DMS53 treated with DMSO at 0.1 percent for 48 hours (cell line): ENCODE data around the gene C4orf50.
"Not testable (repeated sequence)": the region's sequence is repeated elsewhere in the genome, so short reads cannot be mapped to it uniquely, and the experiment has no call there.

Experiments used
- DNase-seq: peaks from one replicate; lab custom pipeline; 2025; ENCODE audit not compliant: unreplicated experiment; lab: John Stamatoyannopoulos, UW

The C4orf50 gene

GRCh38 chr4:6019316-6020263 lies 1.4 kb upstream of the C4orf50 start:
- DNase-seq: peak; percentile 79

GRCh38 chr4:6017800-6018199 lies 431 bp downstream of the C4orf50 start:
- no peak for DNase-seq

GRCh38 chr4:6017030-6017429 lies 1.2 kb downstream of the C4orf50 start:
- DNase-seq: peak; percentile 91

DNA sequence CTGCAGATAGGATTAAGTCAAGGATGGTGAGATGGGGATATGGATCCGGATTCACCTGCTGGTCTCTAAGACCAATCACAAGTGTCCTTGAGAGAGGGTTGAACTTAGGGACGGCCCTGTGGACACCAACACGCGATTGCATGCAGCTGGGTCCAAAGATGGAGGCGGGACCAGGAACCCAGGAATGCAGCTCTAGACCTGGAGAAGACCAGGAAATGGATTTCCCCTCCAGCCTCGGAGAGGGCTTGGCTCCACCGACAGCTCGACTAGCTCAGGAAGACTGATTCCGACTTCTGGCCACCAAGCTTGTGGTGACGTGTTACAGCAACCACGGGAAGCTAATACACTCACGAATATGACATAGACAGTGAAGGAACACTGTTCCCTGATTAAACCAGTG lies 4.7 kb downstream of the C4orf50 start:
- DNase-seq: no peak

DNA sequence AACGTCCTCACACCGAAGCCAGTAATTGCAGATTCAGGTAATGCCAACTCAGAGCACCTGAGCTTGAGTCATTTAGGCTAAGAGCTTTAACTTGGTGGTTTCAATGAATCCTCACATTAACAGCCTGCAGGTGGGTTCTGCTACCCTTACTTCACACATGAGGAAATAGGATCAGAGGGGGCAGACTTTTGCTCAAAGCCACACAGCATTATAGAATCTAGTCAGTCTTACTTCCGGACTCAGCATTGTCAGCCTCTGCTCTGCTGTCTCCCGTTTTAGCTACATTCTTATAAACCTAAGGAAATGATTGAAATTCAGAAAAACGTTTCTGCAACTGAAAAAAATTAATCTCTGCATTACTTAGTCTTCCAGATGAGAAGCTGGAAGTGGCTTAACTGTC lies 6.0 kb downstream of the C4orf50 start:
- DNase-seq: no peak

GRCh38 chr4:6011686-6012085 lies 6.5 kb downstream of the C4orf50 start:
- DNase-seq: peak; percentile 91

DNA sequence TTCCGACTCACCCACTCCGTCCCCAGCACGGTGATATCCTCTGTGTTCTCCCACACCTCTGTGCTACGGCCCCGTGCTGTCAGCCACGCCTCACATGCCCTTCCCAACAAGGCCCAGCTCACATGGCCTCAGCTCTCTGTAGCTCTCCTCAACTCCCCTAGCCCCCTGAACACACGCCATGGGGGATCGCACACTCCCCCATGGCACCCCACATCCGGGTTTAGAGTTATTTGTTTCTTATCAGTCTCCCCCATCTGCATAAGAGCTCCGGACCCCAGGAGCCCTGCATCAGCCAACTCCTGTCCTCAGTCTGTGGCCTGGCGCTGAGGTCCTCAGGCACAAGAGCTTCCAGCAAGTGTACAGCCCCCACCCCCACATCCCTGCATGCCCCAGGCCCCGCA lies 7.0 kb downstream of the C4orf50 start:
- no peak for DNase-seq

DNA sequence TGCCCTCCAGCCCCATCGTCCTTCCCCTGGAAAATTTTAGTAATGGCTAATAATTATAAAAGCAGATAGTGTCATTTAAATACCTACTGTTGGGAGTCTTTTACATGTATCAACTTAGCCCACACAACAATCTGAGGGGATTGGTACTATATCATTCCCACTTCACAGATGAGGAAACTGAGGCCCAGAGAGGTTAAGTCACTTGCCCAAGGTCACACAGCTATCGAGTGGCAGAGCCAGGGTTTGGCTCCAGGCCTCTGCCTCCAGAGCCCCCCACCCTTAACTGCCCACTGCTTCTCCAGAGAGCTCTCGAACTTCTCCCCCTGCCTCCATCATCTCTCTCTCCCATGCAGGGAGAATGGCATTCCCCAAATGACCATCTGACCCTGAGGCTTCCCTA lies 7.4 kb downstream of the C4orf50 start:
- no peak for DNase-seq

DNA sequence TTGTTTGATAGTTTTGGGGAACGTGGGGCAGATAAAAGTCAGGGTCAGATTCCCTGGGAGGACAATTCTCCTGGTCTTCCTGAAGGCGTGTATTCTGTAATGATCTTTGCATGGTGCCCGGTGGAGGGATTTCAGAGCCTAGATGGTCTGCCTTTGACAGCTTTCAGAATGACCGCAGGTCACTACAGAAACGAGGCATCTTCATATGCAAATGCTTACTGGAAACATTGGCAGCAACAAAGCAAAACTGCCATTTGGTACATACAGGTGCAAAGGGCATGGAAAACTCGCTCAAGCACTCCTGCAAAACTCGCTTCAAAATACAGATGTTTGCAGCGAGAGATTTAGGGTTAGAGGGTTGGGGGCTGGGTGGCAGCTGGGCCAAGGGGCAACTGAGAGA lies 8.8 kb downstream of the C4orf50 start:
- DNase-seq: peak; percentile 85

DNA sequence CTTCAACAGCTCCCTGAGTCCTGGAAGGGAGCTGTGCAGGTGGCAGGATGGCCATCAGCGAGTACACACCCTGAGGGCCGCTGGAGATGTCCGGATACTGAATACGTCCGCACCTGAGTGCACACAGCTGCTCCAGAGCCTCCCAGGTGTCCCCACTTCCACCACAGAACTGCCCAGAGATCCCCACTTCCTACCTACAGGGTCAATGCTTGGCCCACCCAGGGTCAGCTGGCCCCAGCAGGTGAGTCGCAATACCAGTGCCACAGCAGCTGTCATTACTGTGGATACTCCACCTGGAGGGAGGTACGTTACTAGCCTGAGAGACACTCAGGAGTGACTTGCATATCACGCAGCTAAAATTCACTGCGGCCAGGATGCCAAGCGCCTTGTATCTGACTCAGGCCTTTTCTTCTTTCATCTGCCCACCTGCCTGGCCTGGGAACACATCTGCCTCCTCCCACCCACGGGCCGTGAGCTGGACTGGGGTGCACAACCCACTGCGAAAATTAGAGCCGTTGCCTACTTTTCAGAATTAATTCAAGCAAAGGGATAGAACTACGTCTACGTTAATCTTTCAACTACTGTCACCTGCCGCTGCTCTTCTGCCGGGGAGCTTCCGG lies 9.4 kb downstream of the C4orf50 start:
- DNase-seq: peak; percentile 87

DNA sequence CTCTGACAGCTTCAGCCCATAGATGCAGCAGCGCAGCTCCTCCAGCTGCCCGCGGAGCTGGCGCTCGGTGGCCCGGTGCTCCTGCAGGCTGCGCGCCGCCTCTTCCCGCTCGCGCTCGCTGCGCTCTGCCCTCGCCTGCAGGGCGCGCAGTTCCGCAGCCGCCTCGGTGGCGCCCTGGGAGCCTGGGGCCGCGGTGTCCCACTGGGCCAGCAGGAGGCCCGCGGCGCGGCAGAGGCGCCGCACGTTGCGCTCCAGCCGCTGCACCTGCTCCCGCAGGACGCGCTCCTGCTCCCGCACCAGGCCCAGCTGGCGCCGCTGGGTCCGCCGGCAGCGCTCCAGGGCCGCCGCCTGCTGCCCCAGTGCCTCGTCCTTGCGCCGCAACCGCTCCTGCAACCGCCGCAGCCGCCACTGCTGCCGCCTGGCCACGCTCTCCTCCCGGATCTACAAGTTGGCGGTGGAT lies 10.1 kb downstream of the C4orf50 start:
- DNase-seq: peak; percentile 65

DNA sequence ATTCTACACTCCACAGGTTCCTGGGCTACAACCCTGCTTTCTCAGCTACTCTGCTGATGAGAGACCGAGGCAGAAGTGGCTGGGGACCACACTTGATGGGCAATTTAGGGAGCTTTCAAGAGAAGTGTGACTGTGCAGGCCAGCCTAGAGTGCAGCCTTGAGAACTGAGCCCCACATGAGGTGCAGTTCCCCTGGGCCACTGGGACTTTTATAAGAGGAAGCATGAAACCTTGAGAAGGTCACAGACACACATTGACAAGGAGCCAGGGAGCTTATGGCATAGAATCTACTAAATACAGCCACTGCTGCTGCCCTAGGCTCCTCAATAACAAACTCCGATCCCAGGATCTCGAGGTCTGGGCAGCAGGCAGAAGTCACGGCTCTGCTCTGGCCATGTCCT lies 13.1 kb downstream of the C4orf50 start:
- no peak for DNase-seq

DNA sequence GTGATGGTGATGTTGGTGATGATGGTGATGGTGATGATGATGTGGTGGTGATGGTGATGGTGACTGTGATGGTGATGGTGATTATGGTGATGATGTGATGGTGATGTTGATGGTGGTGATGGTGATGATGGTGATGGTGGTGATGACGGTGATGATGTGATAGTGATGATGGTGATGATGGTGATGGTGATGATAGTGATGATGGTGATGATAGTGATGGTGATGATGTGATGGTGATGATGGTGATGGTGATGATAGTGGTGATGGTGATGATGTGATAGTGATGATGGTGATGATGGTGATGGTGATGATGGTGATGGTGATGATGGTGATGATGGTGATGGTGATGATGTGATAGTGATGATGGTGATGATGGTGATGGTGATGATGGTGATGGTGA lies 14.7 kb downstream of the C4orf50 start:
- DNase-seq: not testable (repeated sequence)

GRCh38 chr4:6002926-6003325 lies 15.3 kb downstream of the C4orf50 start:
- no peak for DNase-seq

GRCh38 chr4:6002492-6002833 lies 15.8 kb downstream of the C4orf50 start:
- DNase-seq: no peak

- DNase-seq: no peak
Observed at GRCh38 chr4:6001680-6002491, 16.3 kb downstream of the C4orf50 start.

DNA sequence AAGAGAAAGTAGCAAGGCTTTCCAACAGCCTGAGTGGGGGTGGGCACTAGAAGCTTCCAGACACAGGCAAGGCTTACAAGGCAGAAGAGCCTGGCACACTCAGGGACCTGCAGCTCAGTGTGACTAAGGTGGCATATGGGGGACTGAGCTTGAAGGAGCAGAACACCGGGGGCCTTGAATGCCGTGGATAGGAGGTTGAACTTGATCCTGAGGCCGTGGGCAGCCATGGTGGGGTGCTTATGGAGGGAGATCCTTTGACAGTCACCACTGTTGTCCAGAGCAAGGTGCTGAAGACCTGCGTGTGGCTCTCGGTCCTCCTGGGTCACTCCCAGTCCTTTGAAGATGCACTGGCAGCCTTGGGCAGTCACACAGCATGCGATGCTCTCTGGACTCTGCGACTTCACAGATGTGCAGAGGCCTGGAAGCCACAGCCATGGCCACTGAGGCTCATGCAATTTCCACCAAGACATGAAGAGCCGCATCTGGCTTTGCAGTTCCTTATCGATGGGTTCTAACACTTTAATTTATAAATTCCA lies 18.3 kb downstream of the C4orf50 start:
- no peak for DNase-seq

DNA sequence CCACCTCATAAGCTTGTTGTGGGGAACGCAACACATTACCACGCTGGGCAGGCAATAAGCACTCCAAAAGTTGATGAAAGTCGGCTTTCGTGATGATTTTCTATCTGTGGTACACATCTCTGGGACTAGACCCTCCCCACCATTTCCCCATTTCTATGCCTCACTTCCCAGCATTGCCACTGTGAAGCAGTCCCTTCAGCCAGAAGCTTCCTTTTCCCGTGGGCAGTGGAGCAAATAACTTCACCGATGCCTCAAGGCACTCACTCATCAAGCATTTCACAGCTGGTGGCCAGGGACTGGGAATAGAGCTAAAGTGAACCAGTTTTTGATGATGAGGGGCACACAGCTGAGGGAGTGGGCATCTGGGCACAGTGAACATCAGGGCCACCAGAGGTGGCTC lies 18.9 kb downstream of the C4orf50 start:
- no peak for DNase-seq

- DNase-seq: peak; percentile 92
Observed at GRCh38 chr4:5998333-5998936, 19.8 kb downstream of the C4orf50 start.

DNA sequence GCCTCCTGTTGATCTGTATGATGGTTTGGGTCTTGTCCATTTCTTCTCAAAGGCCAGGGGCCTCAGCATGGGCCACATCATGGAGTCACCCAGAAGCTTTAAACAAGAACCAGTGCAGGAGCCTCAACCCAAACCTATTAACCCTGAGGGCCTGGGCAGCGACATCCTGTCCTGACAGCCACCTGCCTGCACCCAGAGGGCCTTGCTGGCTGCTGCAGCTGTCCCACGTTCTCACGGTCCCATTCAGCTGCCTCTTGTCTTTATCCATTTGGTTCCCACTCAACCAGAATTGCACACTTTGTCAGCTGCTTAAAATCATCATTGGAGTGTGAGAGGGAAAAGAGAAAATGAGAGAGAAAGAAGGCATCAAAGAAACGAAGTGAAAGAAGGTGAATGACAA lies 21.6 kb downstream of the C4orf50 start:
- DNase-seq: peak; percentile 41
